Cardiac septum (tissue), 1 donor: Measurements from ENCODE around the gene ZNF398. TPM values are rescaled to one million over a fixed set of nuclear protein-coding genes. Genes with fewer than 3 reads are reported as not detected.

Experiments used
- DNase-seq: peaks from one replicate; pipeline ENCODE4 v3.0.0-alpha.2; 2020; ENCODE audit warnings: low spot score
- intact Hi-C: fragments of 100-400 bp; cut with DNase I; formaldehyde crosslinking; loops from one replicate; pipeline ENCODE4 v1.14.0; 2022
- total RNA-seq: library from RNA; stranded (reverse); fragmentation: NEBNext Ultra II Directional; extraction: Animal tissue kit (Norgen Biotek cat#: 25700); gene quantifications from one replicate; pipeline ENCODE4 v1.2.1, GENCODE V29; 2021
- donor health status: DM: no; HTN: no; CAD: no.

The ZNF398 gene
- total RNA-seq, 1 donor from 2014 or later: 7.4 TPM

GRCh38 chr7:149191851-149192250 lies 44.6 kb downstream of the ZNF398 start:
- no peak for DNase-seq
- intact Hi-C loops: no loop called here

GRCh38 chr7:149194799-149195179 lies 47.5 kb downstream of the ZNF398 start:
- intact Hi-C loops: loop anchor here (5.0 kb wide), 1 partner anchor 47 kb away; the partner anchor contains the start of gene ZNF398
- no peak for DNase-seq

GRCh38 chr7:149195180-149196150 lies 48.2 kb downstream of the ZNF398 start, which contains the start of gene ZNF282:
Gene ZNF282 (plus strand): TSS chr7:149195546. CDS start chr7:149195590, 44 bp downstream.
- intact Hi-C loops: loop anchor here (5.0 kb wide), 1 partner anchor 48 kb away; the partner anchor contains the start of gene ZNF398
- peak; percentile 95 for DNase-seq

- intact Hi-C loops: loop anchor here (5.0 kb wide), 1 partner anchor 49 kb away; the partner anchor contains the start of gene ZNF398
- no peak for DNase-seq
Measured at GRCh38 chr7:149196151-149196704, 49.0 kb downstream of the ZNF398 start.

GRCh38 chr7:149196705-149197171 lies 49.5 kb downstream of the ZNF398 start:
- intact Hi-C loops: loop anchor here (5.0 kb wide), 1 partner anchor 49 kb away; the partner anchor contains the start of gene ZNF398
- DNase-seq: no peak

GRCh38 chr7:149197675-149198074 lies 50.4 kb downstream of the ZNF398 start:
- intact Hi-C loops: loop anchor here (5.0 kb wide), 1 partner anchor 50 kb away; the partner anchor contains the start of gene ZNF398
- no peak for DNase-seq

GRCh38 chr7:149198161-149198816 lies 51.0 kb downstream of the ZNF398 start:
- intact Hi-C loops: loop anchor here (5.0 kb wide), 1 partner anchor 51 kb away; the partner anchor contains the start of gene ZNF398
- DNase-seq: no peak

- intact Hi-C loops: loop anchor here (5.0 kb wide), 1 partner anchor 52 kb away; the partner anchor contains the start of gene ZNF398
- DNase-seq: no peak
Measured at GRCh38 chr7:149199234-149199995, 52.2 kb downstream of the ZNF398 start.

- intact Hi-C loops: no loop called here
- no peak for DNase-seq
Measured at GRCh38 chr7:149202831-149203231, 55.6 kb downstream of the ZNF398 start.

GRCh38 chr7:149205690-149206381 lies 58.6 kb downstream of the ZNF398 start:
- no peak for DNase-seq

GRCh38 chr7:149207324-149208035 lies 60.2 kb downstream of the ZNF398 start:
- intact Hi-C loops: no loop called here
- no peak for DNase-seq

More at GRCh38 chr7:149205690-149206381, 58.6 kb downstream of the ZNF398 start:
- intact Hi-C loops: no loop called here

- intact Hi-C loops: no loop called here
- DNase-seq: no peak
Measured at GRCh38 chr7:149209518-149210269, 62.4 kb downstream of the ZNF398 start.

- intact Hi-C loops: no loop called here
Measured at GRCh38 chr7:149210551-149210950, 63.3 kb downstream of the ZNF398 start.

GRCh38 chr7:149214020-149214720 lies 66.9 kb downstream of the ZNF398 start:
- DNase-seq: no peak
- intact Hi-C loops: no loop called here

More at GRCh38 chr7:149210551-149210950, 63.3 kb downstream of the ZNF398 start:
- no peak for DNase-seq

GRCh38 chr7:149216402-149216801 lies 69.1 kb downstream of the ZNF398 start:
- no peak for DNase-seq
- intact Hi-C loops: no loop called here

GRCh38 chr7:149217570-149217969 lies 70.3 kb downstream of the ZNF398 start:
- intact Hi-C loops: no loop called here
- no peak for DNase-seq
